Testis (tissue), 2 donors: ENCODE measurements around the gene GBF1.

Experiments used
- CTCF ChIP-seq, 3 experiments: fragments of 450-650 bp in 2 of 3; fragments of 200-600 bp in 1 of 3; sonication (generic) in 1 of 3; IDR thresholded peaks; one replicate each; pipeline ENCODE4 v1.5.1; 2016 to 2019; ENCODE audit warnings: antibody characterized with exemption in 3 of 3, mild to moderate bottlenecking in 2 of 3, moderate library complexity in 1 of 3
- POLR2A ChIP-seq: fragments of 450-650 bp; IDR thresholded peaks from one replicate; pipeline ENCODE4 v1.6.1; 2017; ENCODE audit warnings: antibody characterized with exemption, mild to moderate bottlenecking, moderate library complexity

GRCh38 chr10:102306006-102306405, 60.7 kb downstream of the GBF1 start:
- TF ChIP-seq CTCF (IDR thresholded peaks at IDR 0.05) (no peak), POLR2A (no peak)
